Measurements from ENCODE around the gene NR2E1.

The NR2E1 gene

GRCh38 chr6:108156180-108156937 is 9.5 kb upstream of the NR2E1 start:
- DNase-seq: no peak

- no peak for DNase-seq
Observed at GRCh38 chr6:108156938-108157233, 8.9 kb upstream of the NR2E1 start.

GRCh38 chr6:108157234-108157980 is 8.4 kb upstream of the NR2E1 start:
- no peak for DNase-seq

- DNase-seq: no peak
Observed at GRCh38 chr6:108157981-108158525, 7.8 kb upstream of the NR2E1 start.

- no peak for DNase-seq
Observed at GRCh38 chr6:108159981-108160380, 5.8 kb upstream of the NR2E1 start.

GRCh38 chr6:108161724-108162282 is 4.0 kb upstream of the NR2E1 start:
- no peak for DNase-seq

GRCh38 chr6:108163267-108163643 is 2.6 kb upstream of the NR2E1 start:
- DNase-seq: no peak

- no peak for DNase-seq
Observed at GRCh38 chr6:108163644-108164542, 1.9 kb upstream of the NR2E1 start.

GRCh38 chr6:108164543-108164814 is 1.3 kb upstream of the NR2E1 start:
- no peak for DNase-seq

GRCh38 chr6:108164815-108165706 is 761 bp upstream of the NR2E1 start:
- no peak for DNase-seq

- no peak for DNase-seq
Observed at GRCh38 chr6:108166664-108167448, 1.0 kb downstream of the NR2E1 start.

GRCh38 chr6:108167449-108168089 is 1.7 kb downstream of the NR2E1 start:
- no peak for DNase-seq

GRCh38 chr6:108168090-108168463 is 2.3 kb downstream of the NR2E1 start:
- no peak for DNase-seq

- DNase-seq: no peak
Observed at GRCh38 chr6:108168501-108169463, 3.0 kb downstream of the NR2E1 start.

- no peak for DNase-seq
Observed at GRCh38 chr6:108169464-108170331, 3.9 kb downstream of the NR2E1 start.

- no peak for DNase-seq
Observed at GRCh38 chr6:108170332-108171290, 4.8 kb downstream of the NR2E1 start.

GRCh38 chr6:108171291-108171917 is 5.6 kb downstream of the NR2E1 start:
- no peak for DNase-seq
